Measurements from ENCODE around the gene ZRANB1.

ZRANB1 gene

GRCh38 chr10:125026036-125026931 lies 84.4 kb downstream of the ZRANB1 start:
- Histone ChIP-seq H3K27ac (no peak overlapping the region), H3K4me3 (no peak overlapping the region)

GRCh38 chr10:125026974-125027735 lies 85.2 kb downstream of the ZRANB1 start:
- Histone ChIP-seq H3K4me3 (no peak overlapping the region), H3K27ac (no peak overlapping the region)

DNA sequence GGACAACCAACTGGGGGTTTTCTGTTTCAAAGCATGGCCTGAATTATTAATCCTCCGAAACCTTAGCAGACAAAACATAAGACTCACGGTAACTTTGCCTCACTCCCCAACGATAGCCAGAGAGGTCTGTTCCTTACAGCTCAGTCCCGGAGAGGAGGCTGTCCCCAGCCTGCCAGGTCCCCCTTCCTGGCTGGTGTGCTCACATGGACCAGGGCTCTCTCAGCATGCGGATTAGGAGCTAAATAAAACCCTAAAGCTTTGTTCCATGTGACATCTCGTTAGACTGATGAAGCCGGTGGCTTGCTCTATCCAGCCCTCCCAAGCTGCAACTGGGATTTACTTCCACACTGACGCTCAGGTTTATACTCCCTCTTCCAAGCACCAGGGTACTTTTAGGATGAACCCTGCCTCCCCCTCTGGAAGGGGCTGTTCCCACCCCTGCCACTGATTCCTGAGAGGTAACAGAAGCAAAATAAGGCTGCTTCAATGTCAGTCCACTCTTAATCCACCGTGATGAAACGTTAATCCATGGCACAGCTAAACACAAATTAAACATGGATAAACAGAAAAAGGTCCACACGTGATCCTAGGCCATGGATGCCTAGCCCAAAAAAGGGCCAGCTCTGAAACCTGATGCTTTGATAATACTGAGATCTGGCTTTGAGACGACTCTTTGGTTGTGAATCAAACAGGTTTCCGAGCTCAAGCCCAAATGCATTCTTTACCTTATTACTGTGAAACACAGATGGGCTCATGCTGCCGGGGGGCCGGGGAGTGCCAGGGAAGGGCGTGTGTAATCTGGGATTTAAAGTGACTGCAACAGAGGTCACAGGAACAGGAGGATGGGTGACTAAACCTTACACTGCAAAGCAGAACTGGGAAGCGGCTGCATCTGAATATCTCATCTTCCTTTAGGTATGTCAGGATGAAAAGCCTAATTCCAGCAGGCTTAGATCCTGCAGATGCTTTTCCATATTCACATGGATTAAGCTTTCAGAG lies 86.2 kb downstream of the ZRANB1 start:
- no peak overlapping the region for H3K4me3 ChIP-seq
- no peak overlapping the region for H3K27ac ChIP-seq

DNA sequence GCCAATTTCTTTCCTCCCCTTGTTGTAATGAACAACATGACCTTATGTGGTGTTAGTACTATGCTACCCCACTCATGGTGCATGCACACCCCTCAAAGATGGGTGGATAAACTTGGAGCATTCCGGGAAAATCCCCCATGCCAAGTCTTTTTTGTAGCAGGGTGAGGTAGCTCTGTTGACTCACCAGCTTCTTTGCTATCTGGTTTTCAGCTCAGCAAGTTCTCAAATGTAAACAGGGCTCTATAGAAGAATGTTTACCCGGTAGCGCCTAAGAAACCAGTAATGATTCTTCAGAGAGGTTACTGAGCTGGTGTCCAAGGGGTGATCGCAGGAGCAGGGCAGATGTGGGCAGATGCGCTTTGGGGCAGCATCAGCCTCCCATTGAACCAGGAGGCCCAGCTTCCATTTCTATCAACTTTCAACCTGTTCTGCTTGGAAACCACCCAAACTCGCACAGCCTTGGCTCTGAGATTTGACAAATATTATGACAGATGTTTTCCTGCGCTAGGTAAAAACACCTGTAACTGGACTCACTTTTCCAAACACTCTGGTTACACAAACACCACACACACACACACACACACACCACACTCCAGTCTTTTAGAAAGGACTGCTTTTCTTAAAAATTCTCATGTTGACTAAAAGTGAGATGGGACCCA lies 87.8 kb downstream of the ZRANB1 start:
- H3K27ac ChIP-seq = no peak overlapping the region

GRCh38 chr10:125030567-125031197 lies 88.8 kb downstream of the ZRANB1 start:
- Histone ChIP-seq H3K4me3 (no peak overlapping the region), H3K27ac (no peak overlapping the region)

More for the DNA sequence above, 87.8 kb downstream of the ZRANB1 start:
- no peak overlapping the region for H3K4me3 ChIP-seq

DNA sequence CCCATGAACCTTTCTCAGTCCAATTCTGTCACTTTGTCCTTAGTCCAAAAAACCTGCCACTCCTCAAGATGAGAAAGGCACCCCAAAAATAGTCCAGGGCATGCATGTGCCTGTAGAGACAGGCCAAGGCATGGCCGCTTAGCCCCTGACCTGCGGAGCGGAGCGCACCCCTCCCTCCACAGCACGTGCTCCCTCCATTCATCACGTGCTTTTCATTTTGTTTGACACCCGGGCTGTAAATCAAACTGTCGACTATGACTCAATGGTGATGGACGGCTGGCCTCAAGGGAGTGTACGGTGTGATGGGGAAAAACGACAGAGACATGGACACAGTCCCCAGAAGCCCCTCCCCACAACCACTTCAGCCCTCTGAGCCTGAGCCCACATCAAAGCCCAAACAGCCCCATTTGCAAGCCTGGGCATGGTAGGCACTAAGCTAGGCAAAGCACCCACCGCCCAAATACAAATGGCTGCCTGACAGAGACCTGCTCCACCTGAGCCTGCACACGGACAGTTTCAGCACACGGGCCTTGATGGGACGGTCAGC lies 90.6 kb downstream of the ZRANB1 start:
- no peak overlapping the region for H3K27ac ChIP-seq
- no peak overlapping the region for H3K4me3 ChIP-seq

DNA sequence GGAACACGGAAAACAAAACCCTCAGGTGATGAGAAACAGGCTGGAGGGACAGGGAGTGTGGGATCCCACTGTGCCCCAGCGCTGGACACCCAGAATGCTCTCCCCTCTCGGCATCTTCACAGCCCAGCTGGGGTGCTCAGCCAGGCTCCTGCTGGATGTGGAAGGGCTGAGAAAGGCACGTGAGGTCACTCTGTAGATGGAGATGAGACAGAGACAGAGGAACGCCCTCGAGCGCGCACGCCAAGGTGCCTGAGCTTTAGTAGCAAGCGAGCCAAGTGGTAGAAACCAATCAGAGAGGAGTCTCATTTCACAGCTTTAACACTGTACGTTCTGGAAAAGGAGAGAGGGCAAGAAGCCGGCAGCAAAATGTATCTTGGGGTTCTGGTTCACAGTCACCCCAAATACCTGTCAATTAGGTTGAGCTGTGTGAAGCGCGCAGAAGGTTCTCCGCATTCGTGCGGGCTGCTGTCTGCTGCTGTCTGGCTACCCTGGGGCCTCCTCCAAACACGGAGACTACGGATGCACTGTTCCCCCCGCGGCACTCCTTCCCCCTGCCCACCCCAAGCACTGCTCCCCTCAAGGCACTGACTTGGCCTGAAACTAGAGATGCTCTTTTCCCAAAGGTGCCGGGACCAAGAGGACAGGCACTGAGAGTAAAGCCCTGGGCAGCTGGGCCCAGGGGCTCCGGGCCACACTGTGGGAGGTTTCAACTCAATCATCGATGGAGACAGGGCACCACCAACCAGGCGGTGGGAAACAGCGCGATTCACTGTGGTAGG lies 91.4 kb downstream of the ZRANB1 start:
- no peak overlapping the region for H3K4me3 ChIP-seq
- H3K27ac ChIP-seq = no peak overlapping the region

GRCh38 chr10:125034675-125035074 lies 92.8 kb downstream of the ZRANB1 start:
- Histone ChIP-seq H3K4me3 (no peak overlapping the region), H3K27ac (no peak overlapping the region)

- H3K4me3 ChIP-seq = no peak overlapping the region
- no peak overlapping the region for H3K27ac ChIP-seq
Measured at GRCh38 chr10:125035136-125035535, 93.2 kb downstream of the ZRANB1 start.

DNA sequence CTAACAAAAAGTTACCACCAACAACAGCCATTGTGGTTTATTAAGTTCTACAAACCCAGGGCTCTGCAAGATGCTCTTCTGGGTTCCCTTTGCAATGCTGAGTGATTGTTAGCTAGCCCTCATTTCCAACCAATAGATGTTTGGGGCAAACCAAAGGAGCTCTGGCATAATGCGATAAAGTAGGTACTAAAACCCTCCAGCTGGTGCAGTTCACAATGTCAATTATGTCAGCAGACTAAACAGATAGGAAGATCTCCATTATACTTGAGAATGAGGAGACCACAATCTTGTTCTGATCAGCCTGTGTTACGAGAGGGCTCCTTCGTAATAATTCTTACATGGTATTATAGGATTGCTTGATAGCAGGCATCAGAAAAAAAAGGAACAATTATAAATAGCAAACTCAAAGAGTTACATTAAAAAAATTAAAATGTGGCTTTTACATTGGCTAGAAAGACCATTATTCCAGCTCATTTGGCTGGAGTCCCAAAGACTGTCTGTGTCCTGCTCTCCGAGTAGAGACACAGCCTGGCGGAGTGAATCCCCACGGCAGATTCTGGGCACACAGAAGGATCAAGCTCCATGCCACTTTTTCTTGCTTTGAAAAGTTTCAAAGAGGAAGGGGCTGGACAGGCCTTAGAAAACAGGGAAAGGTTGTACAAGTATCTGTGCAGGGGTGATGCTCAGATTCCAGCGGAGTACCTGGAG lies 93.8 kb downstream of the ZRANB1 start:
- Histone ChIP-seq H3K4me3 (no peak overlapping the region), H3K27ac (no peak overlapping the region)

DNA sequence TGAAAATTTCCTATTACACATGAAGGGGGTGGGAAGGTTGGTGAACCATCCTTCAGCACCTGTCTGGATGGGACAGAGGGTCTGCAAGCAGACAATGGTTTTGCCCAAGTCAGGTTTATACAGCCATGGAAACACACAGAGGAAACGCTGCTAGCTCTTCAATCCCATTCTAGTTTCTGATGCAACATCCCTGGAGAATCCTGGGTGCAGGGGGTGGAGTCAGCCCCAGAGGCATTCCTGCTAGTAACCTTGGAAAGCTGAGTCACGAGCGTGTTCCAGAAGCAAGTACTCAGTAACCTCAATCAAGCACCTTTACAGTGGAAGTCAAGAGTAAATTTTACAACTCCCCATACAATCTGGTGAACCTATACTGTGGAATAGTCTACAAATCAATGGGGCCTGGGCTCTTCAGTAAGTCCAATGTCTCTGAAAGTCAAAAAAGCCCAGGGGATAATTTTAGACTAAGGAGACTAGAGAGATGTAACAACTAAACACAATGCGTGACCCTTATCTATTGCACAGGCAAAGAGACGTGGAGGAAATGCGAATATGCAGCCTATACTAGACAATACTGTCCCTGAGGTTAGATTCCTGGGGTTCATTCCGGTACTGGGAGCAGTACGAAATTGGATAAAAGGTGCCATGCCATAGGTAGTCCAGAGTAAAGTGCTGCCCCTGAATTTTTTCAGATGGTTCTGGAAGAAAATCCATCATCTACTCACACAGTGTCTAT lies 95.4 kb downstream of the ZRANB1 start:
- no peak overlapping the region for H3K4me3 ChIP-seq
- no peak overlapping the region for H3K27ac ChIP-seq
